ENCODE measurements around the gene CDKN1B. TPM values are rescaled to one million over a fixed set of nuclear protein-coding genes. Genes with fewer than 3 reads are reported as not detected.

The CDKN1B gene
- total and polyA plus RNA-seq, 11 donors, result 19.0 to 44.9 (median 34.3) TPM

- intact Hi-C loops (cut with DNase I), result no loop called here
- H3K4me1 ChIP-seq, result peaks cover 0 to 7% (median 0%) of the 10 kb centered on the region in 12 donors
- no peaks in the 10 kb centered on the region for H3K9me3 ChIP-seq
- ATAC-seq (no peak), DNase-seq (no peak)
- no peak overlapping the region for H3K27ac ChIP-seq
- 45 to 67% (median 52%) methylated on average over 4 of the region's 4 CpGs for WGBS, 4 donors
- TF ChIP-seq, protein P1, sequence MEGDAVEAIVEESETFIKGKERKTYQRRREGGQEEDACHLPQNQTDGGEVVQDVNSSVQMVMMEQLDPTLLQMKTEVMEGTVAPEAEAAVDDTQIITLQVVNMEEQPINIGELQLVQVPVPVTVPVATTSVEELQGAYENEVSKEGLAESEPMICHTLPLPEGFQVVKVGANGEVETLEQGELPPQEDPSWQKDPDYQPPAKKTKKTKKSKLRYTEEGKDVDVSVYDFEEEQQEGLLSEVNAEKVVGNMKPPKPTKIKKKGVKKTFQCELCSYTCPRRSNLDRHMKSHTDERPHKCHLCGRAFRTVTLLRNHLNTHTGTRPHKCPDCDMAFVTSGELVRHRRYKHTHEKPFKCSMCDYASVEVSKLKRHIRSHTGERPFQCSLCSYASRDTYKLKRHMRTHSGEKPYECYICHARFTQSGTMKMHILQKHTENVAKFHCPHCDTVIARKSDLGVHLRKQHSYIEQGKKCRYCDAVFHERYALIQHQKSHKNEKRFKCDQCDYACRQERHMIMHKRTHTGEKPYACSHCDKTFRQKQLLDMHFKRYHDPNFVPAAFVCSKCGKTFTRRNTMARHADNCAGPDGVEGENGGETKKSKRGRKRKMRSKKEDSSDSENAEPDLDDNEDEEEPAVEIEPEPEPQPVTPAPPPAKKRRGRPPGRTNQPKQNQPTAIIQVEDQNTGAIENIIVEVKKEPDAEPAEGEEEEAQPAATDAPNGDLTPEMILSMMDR (IDR thresholded peaks at IDR 0.05), result no peak
- no peak for TF ChIP-seq POLR2A (IDR thresholded peaks at IDR 0.05)
- no peak overlapping the region for H3K4me3 ChIP-seq
- no peaks in the 10 kb centered on the region for H3K36me3 ChIP-seq
- H3K27me3 ChIP-seq, result no peaks in the 10 kb centered on the region
Observed at GRCh38 chr12:12685305-12685704, 31.9 kb upstream of the CDKN1B start.

DNA sequence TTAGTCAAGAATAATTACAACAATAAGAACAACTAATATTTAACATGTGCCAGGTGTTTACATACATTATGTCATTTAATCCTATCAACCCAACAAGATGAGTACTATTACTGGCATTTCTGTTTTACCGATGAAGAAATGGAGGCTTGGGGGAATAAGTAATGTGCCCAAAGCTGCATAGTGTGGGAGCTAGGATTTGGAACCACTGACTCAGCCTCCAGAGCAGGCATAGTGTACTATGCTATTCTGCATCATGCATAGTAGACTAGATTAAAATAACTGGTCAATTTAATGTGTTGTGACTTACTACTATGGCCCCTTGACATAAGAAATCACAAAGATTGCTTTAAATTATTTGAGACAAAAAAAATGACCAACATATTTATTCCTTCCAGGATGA, 30.7 kb upstream of the CDKN1B start:
- Histone ChIP-seq H3K36me3 (no peaks in the 10 kb centered on the region), H3K27me3 (no peaks in the 10 kb centered on the region), H3K4me3 (no peak overlapping the region), H3K9me3 (no peaks in the 10 kb centered on the region), H3K4me1 (peaks cover 0 to 7% (median 0%) of the 10 kb centered on the region in 12 donors), H3K27ac (no peak overlapping the region)
- no peak for DNase-seq
- ATAC-seq, result no peak
- WGBS, 4 donors, result 93 to 97% (median 95%) methylated on average over 1 of the region's 1 CpG
- intact Hi-C loops (cut with DNase I), result no loop called here
- TF ChIP-seq, protein P1 (IDR thresholded peaks at IDR 0.05), result no peak
- no peak for TF ChIP-seq POLR2A (IDR thresholded peaks at IDR 0.05)

DNA sequence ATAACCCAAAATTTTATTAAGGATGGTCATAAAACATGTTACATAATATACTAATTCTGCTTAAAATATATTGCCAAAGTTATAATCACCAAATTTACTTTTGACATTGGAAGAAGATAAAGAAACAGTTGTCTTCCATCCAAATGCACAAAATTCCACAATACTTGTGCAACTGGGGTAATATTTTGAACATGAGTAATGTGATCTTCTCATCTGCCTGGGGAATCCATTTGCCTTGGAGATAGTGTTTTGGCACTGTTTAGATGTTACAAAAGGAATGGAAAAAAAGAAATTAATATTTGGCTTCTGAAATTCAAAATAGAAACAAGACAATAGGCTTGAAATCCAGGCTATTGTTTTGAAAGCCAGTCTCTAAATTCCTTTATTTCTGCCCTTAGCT, 30.2 kb upstream of the CDKN1B start:
- H3K4me3 ChIP-seq, result no peak overlapping the region
- H3K36me3 ChIP-seq, result no peaks in the 10 kb centered on the region
- no peak for ATAC-seq
- H3K27ac ChIP-seq, result no peak overlapping the region
- intact Hi-C loops (cut with DNase I), result no loop called here
- DNase-seq, result no peak
- no peaks in the 10 kb centered on the region for H3K27me3 ChIP-seq
- no peaks in the 10 kb centered on the region for H3K9me3 ChIP-seq
- no peak for TF ChIP-seq POLR2A (IDR thresholded peaks at IDR 0.05)
- TF ChIP-seq, protein P1 (IDR thresholded peaks at IDR 0.05), result no peak
- peaks cover 0 to 7% (median 0%) of the 10 kb centered on the region in 12 donors for H3K4me1 ChIP-seq

DNA sequence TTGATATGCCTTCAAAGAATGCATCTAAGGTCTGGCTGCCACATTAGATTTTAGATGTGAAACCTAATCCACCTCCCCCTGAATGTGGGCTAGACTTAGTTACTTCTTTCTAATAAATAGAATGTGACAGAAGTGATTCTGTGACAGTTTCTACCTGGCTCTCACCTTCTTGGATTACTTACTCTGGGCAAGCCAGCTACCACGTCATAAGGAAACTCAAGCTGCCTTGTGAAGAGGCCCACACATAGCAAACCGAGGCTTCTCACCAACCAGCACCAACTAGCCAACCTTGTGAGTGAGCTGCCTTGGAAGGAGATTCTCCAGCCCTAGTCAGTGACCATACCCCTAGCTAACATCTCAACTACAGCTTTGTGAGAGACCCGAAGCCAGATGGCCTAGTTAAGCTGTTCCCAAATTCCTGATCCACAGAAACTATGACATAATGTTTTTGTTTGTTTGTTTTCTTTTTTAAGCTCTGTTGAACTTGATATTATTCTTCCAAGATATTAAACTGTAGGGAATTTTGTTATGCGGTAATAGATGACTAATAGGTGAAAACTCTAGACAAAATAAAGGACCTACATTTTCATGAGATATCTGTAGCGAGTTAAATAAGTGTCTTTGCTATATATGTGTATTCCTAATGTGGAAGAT, 27.4 kb upstream of the CDKN1B start:
- Histone ChIP-seq H3K4me3 (no peak overlapping the region), H3K9me3 (no peaks in the 10 kb centered on the region), H3K4me1 (no peaks in the 10 kb centered on the region), H3K27me3 (no peaks in the 10 kb centered on the region), H3K36me3 (no peaks in the 10 kb centered on the region), H3K27ac (no peak overlapping the region)
- WGBS, 4 donors, result 77 to 88% (median 77%) methylated on average over 5 of the region's 5 CpGs
- intact Hi-C loops (cut with DNase I), result loop anchor here in 1 of 10 donors (10.0 kb wide), 1 partner anchor 125 kb away; the partner anchor contains the start of gene DUSP16
- TF ChIP-seq, protein P1 (IDR thresholded peaks at IDR 0.05), result no peak
- DNase-seq (no peak), ATAC-seq (no peak)

Measured in heart left ventricle (tissue), 16 donors.